HG02884 (cell line): ENCODE results near the gene FBXO15.

ENCODE experiments used
- ATAC-seq: cut with Tn5 transposase; IDR thresholded peaks from one replicate; pipeline ENCODE4 v1.9.1; 2021; ENCODE audit warnings: mild to moderate bottlenecking, moderate library complexity; ENCODE audit not compliant: unreplicated experiment

FBXO15 gene, protein sequence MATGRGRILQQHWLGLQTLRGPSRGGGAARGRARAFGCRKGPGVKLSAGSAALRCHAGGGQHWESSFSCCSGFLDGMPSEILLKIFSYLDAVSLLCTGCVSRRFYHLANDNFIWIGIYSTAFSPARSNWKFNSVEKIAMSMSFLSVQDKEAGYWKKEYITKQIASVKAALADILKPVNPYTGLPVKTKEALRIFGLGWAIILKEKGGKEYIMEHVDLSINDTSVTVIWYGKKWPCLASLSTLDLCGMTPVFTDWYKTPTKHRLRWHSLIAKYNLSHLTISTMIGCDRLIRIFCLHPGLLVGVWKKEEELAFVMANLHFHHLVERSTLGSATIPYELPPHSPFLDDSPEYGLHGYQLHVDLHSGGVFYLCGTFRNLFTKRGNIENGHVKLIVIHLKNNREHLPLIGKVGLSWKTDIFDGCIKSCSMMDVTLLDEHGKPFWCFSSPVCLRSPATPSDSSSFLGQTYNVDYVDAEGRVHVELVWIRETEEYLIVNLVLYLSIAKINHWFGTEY

DNA sequence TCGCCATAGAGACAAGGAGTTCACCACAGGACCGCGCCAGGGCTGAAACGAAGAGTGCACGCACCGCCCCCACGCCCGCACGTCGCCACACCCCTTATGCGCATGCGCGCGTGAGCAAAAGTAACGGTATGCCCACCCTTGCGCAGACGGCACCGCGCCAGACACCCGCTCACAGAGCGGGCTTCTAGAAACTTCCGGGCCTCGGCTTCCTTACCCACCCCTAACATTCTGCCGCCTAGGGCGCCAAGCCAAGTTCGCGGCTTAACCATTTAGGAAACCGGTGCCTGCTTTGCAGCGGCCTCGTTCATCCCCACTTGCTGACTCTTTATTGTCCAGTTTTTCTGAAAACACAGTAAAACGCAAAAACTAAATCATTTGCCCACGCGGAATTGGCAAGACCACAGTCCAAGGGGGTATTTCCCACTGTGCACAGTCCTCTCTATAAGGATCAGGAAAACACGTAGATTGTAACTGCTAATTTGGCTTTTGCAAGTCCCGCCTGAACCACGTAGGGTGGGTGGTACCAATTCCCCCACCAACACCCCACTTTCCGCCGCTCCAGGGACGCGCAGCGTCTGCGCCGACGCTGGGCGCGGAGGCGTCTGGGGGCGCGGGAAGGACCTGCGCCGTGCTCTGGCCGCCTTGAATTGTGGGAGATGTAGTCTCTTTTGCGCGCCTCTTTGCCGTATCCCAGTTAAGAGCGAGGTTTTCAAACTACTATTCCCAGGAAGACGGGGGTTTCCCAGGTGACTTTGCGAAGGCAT is at the start of gene FBXO15, which contains the start of gene TIMM21:
FBXO15 (minus strand) TSS at position 56 of the 764 bp plus-strand sequence; CDS start at position 7, 49 bp downstream.
TIMM21 (plus strand) TSS at position 745 of the 764 bp plus-strand sequence. CDS start 286 bp downstream, outside the sequence.
- peak; percentile 81 for ATAC-seq

DNA sequence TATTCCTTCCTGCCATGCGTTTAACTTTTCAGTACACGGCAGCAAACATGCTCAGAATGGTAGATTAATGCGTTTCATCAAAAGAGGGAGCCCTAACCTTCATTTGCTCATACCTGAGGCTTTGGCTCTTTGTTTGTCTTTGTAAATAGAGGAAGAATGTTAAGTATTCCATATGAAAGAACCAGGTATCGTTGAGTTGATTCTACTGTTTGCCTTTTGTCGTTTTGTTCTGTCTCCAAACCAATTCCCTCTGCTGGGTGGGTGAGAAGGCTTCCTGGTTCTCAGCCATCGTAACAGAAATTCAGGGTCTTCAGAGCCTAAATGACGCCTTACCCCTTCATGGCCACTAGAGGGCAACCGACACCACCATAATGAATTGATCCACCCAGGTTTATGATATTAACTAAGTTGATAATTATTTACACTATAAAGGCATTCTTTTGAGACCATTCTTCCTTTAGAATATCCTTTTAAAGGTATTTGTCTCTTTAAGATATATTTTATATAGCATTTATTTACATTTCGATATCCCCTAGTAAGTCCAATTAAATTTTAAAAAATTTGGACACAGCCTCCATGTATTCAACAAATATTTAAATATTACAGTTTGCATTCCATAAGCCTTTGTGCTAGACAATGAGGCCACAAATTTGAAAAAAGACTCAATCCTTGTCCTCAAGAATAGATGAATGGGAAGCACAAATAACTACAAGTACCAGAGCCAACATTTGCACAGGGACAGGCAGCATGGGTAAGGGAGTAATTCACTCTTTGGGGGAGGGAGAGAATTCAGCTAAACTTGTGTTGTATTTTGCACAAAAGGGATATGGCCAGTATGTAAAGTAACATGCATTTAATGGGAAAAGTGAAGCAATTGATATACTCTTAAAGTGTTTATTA is 48.8 kb upstream of the FBXO15 start:
- peak; percentile 90 for ATAC-seq

DNA sequence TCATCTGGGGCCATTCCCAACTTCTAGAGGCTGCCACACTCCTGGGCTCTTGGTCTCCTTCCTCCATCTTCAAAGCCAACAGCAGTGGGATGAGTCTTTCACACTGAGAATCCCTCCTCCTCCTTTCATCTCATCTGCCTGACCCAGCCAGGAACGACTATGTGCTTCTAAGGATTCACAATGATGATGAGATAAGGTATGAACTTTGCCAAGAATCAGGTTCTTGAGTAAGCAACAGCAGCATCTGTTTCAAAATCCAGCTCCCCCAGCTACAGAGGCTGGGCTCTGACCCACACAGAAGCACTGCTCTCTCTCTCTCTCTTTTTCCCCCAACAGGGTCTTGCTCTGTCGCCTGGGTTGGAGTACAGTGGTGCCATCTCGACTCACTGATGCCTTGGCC is 47.1 kb upstream of the FBXO15 start:
- ATAC-seq: no peak

DNA sequence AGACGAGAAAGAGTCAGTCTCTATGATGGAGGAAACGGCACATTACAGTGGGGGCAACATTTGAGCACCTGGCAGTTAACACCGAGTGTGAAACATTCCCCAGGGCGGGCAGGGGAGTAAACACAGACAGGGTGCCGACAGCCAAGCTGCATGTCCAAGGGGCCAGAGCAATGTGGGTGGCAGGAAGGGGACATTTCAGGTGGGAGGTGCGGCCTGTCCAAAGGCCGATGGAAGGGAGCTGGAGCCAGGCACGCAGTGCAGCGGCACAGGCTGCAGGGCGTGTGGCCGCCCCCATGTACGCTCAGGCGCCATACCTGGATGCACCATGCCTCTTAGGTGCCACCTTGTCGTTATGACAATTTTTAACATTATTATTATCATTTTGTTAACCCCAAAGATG is 43.9 kb upstream of the FBXO15 start:
- no peak for ATAC-seq

DNA sequence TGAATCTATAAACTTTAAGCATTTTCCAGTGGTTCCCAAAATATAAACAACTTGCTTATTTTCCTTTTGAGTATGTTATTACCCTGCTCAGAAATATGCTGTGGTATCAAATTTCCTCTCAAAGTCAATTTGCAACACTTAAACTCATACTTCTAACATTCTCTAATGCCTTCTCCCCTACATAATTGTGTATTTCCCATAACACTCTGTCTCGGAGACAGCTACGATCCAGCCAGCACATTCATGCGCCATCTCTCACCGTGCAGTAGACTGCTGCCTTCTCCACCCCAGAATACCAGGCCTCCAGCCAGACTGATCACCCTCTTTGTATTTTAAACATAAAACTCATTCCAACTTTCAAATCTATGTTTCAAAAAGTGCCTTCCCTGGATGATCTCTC is 42.5 kb upstream of the FBXO15 start:
- ATAC-seq: no peak

DNA sequence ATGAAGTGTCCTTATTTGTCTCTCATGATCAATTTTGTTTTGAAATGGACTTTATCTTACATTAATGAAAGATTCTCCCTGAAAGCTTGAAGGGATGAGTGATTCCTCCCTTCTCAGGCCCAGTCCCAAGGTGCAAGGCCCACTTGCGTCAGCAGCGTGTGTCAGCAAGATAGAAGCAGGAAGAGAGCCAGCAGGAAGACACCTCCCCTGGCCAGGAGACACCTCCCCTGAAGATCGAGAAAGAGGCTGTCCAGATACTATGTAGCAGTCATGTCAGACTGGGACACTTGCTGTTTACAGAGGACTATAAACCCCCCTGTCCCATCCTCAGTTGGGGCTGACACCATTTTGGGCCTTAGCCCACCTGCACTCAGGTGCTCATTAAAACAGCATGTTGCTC is 39.0 kb upstream of the FBXO15 start:
- ATAC-seq: no peak

DNA sequence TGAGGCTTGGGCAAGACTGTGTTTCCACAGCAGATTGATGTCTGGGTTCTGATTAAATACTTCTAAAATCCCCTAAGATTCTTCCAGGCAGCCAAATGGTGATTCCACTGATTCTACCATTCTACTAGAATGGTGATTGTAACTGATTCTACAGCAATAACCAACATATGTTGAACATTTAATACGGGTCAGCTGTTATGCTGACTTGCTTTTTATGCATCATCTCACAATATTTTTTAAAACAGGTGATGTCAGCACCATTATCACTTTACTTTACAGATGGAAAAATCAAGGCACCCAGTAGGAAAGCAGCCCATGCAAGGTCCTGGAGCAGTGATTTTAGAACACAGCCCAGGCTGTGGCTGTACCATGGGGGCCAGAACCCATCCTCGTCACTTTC is 38.2 kb upstream of the FBXO15 start:
- ATAC-seq: no peak

DNA sequence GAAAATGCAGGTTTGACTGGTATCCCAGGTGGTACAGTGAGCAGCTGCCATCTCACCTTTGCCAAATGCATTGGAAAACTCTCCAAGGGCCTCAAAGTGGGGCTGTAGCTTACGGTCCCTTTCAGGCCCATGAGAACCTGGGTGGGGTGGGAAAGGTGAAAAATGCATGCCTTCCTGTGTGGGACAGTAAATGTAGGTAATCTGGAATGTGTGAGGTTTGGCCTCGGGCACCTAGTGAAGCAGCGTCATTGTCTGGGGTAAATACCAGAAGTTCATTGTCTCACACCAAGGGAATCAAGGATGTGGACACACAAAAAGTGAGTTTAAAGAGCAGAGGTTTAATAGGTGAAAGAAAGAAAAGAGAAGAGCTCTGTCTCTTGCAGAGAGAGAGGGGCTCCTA is 37.2 kb upstream of the FBXO15 start:
- ATAC-seq: no peak

DNA sequence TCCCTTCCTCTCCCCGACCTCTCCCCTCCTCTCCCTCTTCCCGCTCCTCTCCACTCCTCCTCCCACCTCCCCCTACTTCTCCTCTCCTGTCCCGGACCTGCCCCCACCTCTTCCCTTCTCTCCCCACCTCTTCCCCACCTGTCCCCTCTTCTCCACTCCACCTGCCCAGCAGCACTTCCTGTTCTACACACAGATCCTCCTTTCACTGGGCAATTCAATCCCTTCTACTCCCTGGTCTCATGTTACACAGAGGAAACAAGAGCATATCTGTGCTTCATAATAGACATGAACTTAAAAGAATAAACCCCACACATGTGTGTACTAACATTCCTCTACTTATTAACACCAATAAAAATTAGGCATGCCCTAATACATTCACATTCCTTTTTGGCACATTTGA is 35.5 kb upstream of the FBXO15 start:
- no peak for ATAC-seq

DNA sequence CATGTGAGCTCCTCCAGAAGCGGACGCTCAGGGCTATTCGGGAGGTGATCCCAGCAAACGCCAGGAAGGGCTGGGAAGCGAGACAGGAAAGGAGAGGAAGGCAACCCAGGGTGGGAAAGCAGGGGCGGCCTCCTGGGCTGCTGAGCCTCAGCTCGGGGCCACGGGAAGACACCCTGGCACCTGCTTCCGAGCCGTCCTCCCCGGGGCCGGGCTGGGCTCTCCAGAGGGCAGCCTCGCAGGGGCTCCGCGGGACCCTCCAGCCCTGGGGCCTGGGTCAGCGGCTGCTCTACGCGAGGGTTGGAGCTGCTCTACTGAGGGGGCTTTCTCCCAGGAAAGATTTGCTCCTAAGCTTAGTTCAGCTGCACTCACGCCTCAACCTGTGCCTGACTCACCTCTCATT is 34.7 kb upstream of the FBXO15 start:
- ATAC-seq: no peak

DNA sequence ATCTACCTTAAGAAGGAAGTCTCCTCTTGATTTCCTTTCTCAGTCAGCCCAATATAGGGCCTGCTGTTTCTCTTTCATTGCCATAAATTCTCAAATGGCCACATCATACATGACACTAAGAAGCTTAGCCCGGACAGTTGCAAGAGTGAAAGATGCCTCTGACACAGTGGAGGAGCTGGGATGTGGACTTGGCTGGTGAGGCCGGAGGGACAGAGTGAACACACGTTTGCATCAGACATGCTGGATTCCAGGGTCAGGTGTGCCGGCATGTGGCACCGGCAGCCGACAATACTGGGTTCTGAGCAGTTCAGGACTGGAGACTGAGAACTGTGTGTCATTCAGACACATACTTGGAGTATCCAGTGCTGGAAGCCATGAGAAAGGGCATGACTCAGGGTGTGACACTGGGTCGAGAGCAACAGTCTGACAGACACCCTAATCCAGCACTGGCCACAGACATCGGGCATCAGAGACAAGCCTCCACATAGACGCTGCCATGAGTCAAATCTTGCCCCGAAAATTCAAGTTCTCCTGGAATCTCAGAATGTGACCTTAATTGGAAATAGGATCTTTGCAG is 32.1 kb upstream of the FBXO15 start:
- no peak for ATAC-seq

DNA sequence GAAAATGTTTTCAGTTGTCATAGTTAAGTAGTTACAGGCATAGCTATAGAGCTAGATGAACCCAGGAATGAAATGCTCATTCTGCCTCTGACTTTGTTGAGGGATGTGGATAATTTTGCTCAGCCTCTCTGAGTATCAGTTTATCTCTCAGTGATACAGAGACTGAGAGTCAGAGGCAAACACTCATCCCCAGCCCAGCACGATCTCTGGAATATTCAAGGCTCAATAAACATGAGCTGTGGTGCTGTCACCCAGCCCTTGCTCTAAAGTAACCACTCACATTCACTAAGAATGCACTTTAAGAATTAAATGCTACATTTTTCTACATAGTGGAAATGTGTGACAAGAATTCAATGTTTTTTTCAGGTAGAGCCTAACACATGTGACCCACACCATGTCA is 31.2 kb upstream of the FBXO15 start:
- no peak for ATAC-seq

DNA sequence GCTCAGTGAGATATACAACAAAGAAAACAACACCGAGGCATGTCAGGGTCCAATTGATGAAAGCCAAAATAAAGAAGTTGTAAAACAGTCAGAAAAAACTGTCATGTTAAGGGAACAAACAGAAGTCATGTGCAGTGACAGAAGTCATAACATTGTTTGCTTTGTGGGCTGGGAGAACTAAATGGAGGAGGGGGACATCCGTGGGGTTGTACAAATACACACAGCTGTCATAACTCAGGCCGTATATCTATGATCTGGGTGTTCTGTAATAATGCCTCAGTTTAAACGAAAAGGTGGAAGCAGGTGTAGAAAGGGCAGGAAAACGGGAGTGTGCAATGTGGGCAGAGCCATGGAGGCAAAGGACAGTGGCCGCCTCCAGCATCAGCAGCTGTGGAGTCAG is 28.0 kb upstream of the FBXO15 start:
- no peak for ATAC-seq

DNA sequence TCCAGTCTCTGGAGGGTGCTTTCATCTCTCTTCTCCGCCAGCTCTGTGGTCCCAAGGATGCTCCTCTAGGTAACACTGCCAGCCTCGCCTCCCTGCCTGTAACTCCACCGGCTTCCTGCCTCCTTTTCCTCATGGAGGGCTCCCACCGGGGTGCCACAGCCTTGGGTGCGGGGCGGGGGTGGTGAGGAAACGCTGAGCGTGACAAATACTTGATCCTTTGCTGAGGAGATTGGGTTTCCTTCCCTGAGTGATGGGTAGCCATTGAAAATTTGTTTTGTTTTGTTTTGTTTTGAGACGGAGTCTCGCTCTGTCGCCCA is 25.8 kb upstream of the FBXO15 start:
- no peak for ATAC-seq

DNA sequence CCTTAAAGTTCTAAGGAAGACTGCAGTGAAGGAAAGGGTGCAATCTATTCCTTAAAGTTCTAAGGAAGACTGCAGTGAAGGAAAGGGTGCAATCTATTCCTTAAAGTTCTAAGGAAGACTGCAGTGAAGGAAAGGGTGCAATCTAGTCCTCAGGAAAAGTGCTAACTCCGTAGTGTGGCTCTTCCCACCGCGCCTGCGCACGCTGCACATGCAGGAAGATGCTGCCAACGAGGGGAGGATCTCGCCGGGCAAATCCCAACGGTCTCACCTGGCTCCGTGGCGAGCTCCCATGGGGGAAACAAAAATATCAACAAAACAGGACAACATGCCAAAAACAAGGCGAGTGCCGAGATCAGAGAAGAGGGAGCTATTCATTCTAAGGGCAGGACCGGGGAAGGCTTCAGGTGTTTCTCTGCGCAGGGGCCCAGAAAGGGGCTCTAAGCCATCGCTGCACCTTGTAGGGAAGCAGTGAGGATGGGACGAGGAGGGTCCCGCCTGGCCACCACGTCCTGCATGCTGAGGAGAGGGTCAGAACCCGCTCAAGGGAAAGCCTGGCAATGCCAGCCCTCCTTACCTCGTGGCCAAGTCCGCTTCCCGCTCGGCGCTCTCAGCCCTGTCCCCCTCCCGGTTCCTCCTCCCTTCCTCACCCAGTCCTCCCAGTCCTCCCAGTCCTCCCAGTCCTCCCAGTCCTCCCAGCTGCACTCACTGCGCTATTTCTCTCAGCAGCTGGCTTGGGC is 25.2 kb upstream of the FBXO15 start:
- no peak for ATAC-seq

DNA sequence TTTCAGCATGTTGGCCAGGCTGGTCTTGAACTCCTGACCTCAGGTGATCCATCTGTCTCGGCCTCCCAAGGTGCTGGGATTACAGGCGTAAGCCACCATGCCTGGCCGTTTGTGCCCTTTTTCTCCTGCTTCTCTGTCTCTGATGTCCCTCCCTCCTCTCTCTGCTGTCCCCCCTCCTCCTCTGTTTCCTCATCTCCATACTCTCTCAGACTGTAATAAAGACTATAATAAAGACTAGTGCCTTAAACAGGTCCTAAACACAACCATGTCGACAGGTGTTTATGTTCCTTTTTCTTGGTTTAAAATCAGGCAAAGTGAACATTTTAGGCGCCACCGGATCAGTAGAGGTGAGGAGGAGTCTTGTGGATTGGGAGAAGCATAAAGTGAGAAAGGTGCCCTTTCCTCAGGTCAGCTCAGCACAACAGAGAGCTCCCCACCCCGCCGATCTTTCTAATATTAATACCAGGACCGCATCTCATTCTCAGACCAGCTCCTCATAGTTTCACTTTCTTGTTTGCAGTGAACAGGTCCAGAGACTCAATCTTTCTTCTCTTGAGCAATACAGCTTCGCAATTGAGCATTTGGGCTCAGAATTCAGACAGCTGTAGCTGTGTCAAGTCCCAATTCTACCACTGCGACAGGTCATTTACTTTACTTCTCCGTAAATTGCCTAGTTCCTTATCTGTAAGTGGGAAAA is 24.4 kb upstream of the FBXO15 start:
- ATAC-seq: peak; percentile 98

DNA sequence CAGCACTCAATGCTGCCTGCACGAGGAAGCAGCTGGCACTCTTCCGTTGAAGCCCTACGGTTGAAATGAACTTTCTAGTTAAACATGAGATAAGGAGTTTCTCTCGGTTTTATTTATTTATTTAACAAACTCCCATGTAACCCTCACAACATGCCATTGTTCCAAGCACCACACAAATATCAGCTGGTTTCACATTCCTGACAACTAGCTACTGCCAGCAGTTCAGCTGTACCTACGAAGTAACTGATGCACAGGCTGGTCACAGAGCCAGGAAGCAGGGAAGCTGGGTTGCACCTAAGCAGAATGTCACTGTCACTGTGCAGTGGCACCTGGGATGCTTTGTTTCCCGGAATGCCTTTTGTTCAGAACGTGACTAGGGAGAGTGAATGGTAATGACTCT is 18.8 kb upstream of the FBXO15 start:
- no peak for ATAC-seq

DNA sequence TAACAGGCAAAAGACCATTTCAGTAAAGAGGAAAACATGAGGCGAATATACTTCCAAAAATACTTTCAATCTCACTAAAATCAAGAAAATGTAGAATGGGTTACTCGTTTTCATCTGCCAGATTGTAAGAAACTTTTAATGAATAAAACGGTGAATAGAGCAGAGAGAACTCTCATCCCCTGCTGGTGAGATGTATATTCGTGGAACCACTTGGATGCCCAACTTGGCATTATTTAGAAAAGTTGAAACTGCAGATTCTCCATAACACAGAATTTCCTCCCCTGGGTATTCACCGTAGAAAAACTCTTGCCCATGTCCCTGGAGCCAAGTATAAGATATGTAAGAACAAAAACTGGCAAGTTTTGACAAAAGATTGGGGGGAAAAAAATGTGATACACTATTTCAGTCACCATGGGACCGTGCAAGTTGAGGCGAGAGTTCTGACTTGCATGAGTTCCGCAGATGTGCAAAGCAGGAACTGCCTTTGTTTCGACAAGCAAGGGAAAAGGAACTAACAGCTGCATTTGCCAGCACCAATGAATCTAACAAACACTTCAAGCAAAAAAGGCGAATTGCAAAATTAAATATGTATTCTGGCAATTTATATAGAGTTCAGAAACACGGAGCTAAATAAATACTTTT is 15.5 kb upstream of the FBXO15 start:
- peak; percentile 84 for ATAC-seq

DNA sequence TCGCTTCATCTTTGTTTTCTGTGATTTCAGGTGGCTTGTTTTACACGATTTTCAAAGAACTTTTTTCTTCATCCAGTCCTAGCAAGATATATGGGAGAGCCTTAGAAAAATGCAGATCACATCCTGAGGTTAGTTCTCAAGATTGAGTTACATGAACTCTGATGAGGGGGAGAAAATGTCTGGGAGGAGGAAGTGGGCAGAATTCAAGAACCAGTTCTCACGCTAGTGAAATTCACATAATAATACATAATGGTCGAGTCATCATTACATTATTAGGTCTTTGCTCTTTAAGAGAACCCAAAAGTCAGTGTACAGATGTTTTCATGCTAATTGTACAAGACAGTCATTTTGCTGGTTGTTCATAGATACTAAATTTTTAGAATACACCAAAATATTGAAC is 7.6 kb upstream of the FBXO15 start:
- ATAC-seq: no peak
